DMS114 treated with DMSO at 0.1 percent for 48 hours (cell line): ENCODE measurements around the gene CHST11.
"Not testable (repeated sequence)": the region's sequence is repeated elsewhere in the genome, so short reads cannot be mapped to it uniquely, and the experiment has no call there.

ENCODE experiments used
- DNase-seq: peaks from one replicate; lab custom pipeline; 2025; ENCODE audit not compliant: unreplicated experiment; lab: John Stamatoyannopoulos, UW

Gene CHST11

DNA sequence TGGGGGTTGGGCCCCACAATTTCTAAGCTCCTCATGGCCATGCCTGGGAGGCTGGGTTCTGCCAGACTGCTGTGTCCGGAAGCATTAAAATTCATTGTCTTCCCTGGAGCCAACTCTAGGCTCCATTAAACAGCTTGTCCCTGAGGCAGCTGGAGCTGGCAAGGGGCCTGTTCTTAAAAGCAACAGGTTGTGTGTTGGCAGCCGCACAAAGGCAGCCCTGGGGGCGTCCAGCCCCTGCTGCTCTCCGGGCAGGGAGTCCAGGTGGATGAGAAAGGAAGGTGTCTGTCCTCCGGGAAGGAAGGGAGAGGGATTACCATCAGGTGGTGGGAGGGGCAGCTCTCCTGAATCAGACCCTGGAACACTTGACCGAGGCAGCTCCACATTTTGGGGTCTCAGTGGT is 98.9 kb downstream of the CHST11 start:
- DNase-seq, result no peak

DNA sequence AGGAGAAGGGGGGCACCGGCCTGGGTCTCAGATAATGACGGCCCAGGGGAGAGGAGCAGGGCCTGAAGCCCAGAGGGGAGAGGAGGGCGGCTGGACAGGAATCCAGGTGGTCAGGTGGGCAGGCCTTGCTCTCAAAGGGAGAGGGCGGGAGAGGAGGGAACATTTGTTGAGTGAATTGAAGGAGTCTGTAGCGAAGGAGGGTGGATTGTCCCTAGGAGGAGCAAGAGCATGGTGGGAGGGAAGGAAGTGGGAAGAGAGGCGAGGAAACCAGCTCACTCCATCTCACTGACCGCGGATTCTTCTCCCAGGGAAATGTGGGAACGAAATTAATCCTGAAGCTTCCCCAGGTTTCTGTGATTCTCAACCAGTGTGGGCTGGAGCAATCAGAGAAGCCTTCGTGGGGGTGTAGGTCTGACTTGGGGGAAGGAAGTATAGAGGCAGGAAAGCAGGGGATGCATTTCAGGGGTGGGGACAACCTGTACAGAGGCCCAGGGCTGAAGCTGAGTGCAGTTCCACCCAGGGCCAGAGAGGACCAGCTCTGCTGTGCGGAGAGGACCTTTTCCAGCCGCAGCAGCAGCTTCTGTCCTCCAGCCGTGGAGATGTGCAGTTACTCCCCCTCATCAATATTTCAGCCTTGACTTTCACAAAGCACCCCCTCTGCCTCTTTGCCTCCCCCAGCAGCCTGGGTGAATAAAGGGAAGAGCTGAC is 100.9 kb downstream of the CHST11 start:
- DNase-seq, result no peak

DNA sequence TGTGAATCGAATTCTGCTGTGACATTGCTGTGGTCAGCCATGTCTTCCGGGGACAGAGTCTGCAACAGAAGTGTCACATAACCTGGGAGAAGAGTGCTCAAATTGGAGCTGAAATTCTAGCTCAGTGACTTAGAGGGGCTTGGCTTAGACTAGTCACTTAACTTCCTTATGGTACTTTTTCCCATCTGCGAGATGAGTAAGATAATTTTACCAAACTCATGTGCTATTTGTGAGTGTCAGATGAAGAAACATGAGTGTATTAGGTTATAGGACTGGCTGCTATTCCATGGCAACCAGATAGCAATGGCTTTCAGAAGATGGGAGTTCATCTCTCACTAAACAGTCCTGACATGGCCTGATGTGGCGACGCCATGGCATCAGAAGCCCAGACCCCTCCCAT is 104.1 kb downstream of the CHST11 start:
- no peak for DNase-seq

DNA sequence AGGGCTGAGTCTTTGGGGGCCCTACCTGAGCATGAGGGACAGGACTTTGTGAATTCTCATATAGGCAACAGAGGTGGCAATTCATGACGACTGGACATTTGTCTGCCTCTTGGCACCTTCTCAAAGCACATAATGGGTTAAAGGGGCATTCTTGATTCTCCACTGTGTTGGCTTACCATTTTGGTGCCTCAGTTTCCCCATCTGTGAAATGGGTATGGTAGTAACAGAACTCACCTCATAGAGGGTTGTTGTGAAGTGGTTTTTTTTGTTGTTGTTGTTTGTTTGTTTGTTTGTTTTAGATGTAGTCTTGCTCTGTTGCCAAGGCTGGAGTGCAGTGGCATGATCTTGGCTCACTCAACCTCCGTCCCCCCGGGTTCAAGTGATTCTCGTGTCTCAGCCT is 106.0 kb downstream of the CHST11 start:
- no peak for DNase-seq

DNA sequence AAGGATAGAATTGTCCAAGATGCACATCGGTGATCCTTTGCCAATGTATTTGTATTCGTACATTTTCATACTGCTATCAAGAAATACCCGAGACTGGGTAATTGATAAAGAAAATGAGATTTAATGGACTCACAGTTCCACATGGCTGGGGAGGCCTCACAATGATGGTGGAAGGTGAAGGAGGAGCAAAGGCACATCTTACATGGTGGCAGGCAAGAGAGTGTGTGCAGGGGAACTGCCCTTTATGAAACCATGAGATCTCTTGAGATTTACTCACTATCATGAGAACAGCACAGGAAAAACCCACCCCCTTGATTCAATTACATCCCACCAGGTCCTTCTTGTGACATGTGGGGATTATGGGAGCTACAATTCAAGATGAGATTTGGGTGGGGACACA is 107.9 kb downstream of the CHST11 start:
- DNase-seq, result not testable (repeated sequence)

DNA sequence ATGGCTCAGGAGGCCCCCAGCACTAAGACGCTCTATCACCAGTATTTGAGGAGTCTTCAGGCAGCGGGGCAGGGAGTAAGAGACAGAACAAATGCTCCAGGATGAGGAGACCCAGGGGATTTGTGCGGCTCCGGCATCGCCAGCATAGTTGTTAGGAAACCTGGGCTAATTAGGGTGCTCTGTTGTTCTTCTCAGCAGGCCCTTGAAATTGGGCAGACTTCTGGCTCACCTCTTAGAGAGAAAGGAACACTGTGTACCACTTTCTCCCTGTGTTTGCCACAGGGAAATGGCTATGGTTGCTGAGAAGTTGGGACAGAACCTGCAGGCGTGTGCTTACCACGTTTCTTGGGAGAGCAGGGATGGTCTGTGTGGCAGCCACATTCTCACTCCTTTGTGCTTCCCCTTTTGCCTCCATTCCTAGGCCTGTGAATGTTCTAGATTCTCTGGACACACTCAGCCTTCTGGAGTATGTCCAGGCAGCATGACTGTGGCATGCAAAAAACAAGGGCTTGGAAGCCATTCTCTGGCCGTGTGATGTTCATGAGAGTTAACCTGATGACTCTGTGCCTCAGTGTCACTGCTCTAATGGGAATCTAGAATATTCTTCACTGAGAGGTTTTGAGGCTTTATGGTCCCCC is 109.0 kb downstream of the CHST11 start:
- DNase-seq, result no peak

DNA sequence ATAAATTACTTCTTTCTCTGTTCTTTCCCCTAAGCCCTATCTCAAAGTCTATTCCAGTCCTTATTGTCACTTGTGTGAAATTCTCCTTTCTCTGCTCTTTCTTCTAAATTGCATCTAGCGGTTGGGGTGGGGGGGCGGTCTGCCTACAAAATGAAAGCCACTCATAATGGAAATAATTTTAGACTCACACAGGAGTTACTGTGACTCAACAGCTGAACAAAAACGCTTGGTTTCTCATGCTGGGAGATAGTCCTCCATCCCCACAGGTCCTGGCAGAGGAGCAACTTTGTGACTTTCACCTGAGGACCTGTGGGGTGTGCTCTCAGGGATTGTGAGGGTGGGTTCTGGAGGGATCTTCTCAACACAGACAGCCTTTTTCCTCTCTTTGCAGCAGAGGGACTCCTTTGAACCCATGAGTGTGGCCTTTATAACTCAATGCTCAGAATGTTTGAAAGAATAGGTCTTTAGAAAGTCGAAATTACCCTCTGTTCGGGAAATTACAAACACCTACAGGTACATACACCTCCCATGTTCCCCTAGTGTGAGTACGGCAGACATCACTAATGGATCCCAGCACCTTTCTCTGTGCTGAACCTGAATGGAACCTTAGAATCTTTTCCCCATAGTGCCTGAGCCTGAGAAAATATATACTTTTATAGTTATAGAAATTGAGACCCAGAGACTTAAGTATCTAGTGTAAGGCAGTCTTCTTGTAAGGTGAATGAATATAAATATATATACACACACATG is 109.7 kb downstream of the CHST11 start:
- DNase-seq, result no peak

DNA sequence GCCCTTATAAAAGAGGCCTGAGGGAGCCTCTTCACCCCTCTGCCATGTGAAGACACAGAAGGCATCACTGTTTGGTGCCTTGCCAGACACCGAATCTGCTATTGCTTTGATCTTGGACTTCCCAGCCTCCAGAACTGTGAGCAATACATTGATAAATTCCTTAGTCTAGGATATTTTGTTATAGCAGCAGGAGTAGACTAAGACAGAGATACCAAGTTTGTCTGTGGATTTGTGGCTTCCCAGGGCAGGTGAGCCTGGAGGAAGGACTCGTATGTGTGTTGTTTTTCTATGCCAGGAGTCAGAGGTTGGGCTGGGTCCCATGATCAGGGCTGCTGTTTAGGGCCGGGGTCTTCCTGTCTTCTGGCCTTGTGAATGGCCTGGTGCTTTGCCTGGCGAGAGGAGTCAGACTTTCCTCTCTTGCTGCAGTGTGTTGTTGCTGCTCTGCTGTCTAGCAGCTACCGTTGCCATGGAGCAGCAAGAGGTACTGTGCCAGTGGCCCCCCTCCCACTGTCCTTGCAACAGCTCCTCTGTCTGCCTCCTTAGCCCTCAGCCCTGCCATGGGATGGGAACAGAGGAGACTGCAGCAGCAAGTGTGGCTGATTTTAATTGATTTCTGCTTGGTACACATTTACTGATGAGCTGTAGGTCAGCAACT is 111.2 kb downstream of the CHST11 start:
- no peak for DNase-seq

DNA sequence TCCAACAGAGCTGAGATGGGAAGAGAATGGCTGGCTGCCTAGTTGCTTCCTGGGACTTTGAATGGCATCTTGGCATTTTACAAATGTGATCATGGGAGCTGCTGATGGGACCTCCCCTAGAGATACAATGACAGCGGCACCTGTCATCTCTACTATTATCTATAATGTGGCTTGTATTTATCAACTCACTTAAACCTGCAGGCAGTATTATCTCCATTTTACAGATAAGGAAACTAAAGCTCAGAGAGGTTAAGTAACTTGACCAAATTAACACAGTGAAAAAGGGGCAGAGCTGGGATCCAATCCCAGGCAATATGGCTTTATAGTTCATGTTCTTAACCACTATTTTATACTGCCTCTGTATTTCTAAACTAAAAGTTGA is 111.7 kb downstream of the CHST11 start:
- no peak for DNase-seq

DNA sequence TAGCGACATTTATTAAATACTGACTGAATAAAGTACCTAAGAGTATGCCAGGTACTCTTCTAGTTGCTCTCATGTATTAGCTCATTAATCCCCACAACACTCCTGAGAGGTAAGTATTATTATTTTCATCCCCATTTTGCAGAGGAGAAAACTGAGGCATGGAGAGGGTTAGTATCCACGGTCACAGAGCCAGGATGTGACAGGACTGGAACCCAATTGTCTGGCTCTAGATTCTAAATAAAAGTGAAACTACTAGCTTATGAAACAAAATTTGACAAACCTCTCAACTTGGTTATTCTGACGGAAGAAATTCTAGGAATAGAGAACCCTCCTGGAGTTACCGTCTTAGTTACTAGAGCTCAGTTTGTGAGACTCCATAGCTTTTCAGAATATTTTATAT is 112.2 kb downstream of the CHST11 start:
- no peak for DNase-seq

DNA sequence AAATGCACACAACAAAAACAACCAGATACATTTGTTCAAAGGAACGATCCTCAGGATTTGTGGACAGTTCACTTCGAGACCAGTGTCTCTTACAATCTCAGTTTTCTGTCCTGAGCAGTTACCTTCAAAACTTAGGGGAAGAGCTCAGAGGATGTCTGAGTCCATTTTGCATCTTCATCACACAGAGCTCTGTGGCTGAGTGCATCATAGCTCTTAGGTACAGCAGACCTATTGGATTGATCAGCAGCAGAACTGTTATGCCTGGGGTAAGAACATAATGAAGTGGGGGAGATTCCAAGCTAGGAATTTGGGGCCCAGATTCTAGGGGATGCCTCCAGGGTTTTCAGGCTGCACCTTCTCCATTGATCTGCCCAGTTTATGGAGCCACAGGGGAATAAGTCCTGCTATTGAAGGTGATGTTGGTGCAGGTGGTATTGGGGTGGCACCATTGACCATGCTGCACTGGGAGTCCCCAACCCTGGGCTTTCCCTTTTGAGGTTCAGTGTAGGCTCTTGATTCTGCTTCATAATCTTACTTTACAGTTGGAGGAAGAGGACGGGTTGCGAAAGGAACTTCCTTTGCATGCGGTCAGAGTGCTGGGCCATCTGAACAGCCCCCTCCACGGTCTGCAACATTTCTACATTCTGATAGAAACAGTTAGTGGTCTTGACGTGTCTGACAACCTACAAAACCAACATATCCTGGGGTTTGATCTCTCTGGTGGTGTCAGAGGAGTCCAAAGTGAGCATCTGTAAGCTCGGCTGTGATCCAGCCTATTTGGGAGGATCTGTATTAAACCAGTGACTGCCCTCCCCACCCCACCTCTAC is 112.8 kb downstream of the CHST11 start:
- DNase-seq, result no peak

DNA sequence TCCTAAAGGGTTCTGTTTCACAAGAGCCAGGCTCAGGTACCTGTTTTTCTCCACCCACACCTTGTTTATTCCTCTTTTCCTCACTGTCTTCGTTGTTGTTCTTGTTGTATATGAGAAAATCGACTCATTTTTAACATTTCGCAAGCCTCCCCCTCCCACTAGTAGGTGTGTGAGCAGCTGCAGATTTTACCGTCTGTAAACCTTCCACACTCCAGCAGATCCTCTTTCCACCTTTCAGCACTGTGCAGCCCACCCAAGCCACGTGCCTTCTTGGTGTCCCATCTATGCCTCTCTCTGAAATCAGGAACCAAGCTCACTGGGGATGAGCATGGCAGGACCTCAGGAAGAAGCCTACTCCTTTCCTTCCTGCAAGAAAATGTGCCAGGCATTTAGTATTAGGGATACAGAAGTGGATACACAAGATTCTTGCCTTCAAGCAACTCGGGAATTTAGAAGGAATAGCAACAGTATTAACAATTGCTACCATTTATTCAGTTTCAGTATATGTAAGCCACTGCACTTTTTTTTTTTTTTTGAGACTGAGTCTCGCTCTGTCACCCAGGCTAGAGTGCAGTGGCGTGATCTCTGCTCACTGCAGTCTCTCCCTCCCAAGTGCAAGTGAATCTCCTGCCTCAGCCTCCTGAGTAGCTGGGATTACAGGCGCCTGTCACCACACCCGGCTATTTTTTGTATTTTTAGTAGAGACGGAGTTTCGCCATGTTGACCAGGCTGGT is 113.6 kb downstream of the CHST11 start:
- DNase-seq, result no peak

DNA sequence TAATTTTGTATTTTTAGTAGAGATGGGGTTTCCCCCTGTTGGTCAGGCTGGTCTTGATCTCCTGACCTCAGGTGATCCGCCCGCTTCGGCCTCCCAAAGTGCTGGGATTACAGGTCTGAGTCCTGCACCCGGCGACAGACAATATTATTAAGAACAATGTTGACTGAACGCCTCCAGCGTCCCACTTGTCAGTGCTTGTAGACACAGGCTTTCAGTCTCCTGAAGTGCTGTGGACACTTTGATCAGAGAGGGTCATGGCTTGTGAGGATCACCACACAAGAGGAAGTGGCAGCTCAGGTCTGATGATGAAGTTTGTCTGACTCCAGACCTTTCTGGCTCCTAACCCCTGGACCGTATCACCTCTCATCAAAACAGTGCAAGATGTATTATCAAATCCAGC is 114.6 kb downstream of the CHST11 start:
- no peak for DNase-seq

DNA sequence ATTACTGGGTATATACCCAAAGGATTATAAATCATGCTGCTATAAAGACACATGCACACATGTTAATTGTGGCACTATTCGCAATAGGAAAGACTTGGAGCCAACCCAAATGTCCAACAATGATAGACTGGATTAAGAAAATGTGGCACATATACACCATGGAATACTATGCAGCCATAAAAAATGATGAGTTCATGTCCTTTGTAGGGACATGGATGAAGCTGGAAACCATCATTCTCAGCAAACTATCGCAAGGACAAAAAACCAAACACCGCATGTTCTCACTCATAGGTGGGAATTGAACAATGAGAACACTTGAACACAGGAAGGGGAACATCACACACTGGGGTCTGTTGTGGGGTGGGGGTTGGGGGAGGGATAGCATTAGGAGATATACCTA is 117.6 kb downstream of the CHST11 start:
- not testable (repeated sequence) for DNase-seq

DNA sequence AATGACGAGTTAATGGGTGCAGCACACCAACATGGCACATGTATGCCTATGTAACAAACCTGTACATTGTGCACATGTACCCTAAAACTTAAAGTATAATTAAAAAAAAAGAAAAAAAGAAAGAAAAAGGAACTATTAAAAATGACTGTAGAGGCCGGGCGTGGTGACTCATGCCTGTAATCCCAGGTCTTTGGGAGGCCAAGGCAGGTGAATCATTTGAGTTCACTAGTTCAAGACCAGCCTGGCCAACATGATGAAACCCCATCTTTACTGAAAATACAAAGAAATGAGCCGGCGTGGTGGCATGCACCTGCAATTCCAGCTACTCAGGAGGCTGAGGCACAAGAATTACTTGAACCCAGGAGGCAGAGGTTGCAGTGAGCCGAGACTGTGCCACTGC is 118.0 kb downstream of the CHST11 start:
- DNase-seq, result not testable (repeated sequence)

DNA sequence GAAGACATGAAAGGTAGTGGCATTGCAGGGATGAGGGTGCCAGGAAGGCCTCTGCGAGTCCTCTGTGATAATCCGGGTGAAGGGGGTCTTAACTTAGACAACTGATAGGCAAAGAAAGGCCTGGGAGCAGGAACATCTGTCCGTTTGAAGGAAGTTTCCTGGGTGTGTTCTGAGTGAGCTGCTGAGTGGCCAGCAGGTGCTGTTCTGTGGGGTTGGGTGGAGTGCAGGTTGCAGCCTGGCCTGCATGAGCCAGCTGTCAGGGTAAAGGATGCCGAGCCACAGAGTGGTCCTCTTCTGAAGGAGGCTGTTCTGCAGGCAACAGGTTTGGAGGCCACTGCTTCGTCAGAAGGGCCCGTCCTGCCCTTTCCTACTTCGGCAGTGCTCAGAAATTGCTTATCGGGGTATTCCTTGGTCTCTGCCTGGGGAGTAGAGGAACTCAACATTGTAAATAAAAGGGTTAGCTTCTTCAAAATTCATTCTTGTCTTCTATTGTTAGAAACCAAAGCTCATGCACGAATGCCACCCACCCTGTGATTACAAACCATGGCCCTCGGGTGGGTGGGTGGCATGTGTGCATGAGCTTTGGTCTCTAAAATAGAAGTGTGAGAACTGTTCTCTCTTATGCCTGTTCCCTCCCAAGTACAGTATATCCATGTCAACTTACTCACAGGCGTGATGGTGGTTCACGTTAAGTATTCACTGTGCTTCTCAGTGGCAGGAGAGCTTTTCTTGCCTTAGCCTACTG is 118.9 kb downstream of the CHST11 start:
- DNase-seq, result no peak

DNA sequence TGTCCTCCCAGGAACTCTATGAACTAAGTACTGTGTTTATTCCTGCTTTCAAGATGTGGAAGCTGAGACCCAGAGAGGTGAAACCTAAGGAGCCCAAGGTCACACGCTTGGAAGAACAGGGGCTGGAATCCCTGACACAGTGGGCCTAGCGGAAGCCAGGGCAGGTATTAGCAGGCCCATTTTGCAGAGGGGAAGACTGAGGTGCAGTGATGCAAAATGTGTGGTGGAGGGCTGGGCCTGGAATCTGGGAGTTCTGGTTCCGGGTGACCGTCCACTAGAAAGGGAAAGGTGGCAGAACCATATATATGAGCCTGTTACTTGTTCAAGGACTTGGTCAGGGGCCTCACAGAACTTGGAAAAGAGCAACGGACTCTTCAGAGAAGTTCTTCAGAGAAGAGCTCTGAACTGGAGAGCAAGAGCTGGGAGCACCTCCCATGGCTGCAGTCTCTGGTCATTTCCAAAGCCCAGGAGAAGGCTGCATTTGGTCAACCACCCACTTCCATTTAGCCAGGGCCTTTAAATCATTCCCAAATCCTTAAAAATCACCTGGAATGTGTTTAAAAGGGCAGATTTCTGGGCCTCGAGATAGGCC is 119.5 kb downstream of the CHST11 start:
- DNase-seq, result no peak

DNA sequence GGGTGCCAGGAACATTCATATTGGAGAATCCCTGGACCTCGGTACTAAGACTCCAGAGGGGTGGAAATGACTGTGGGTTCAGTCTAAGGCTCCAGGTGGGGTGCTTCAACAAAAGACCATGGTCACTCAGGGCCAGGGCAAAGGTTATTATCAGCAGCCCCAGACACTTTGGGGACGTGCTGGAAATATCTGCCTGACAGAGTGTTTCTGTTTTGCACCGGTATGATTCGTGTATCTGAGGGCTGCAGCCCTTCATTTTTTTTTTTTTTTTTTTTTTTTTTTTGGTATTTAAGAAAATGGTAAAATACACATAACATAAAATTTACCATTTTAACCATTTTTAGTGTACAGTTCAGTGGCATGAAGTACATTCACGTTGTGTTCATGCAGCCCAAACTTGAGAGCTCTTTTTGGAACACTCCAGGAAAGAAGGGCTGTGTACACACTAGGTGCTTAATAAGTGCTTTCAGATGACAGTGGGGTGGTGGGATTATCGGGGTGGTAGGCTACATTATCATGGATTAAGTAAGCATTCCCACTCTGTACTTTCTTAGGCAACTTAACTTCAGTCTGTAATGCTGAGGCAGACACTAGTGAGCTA is 120.3 kb downstream of the CHST11 start:
- no peak for DNase-seq

DNA sequence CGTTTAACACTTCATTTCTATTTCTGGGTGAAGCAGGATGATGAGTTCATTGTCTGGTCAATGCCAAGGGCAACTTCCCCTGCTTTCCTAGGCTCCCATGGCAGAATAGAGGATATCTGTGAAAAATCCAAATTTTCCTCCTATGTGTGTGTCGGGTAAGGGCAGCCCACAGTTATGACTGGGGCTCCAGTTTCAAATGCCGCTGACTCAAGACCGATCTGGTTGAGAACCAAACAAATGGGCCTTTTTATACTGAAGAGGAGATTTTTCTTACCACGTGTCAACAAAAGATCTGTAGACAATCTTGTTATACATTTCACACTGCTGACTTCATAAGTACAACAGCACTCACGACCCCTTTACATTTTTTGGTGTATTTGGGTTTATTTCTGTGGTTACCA is 120.8 kb downstream of the CHST11 start:
- no peak for DNase-seq
